NT2/D1 (cell line): Measurements from ENCODE around the gene SMAD6.

Experiments
- SUZ12 ChIP-seq: IDR thresholded peaks from 2 replicates; pipeline ENCODE4 v1.6.1; 2011; ENCODE audit not compliant: insufficient read length, insufficient read depth; ENCODE audit errors: extremely low read depth
- YY1 ChIP-seq: IDR thresholded peaks from 2 replicates; pipeline ENCODE4 v1.6.1; 2011; ENCODE audit not compliant: insufficient read length, insufficient read depth
- ZNF274 ChIP-seq: IDR thresholded peaks from 2 replicates; pipeline ENCODE4 v1.6.1; 2011; ENCODE audit warnings: mild to moderate bottlenecking, low read depth, low read length

GRCh38 chr15:66704019-66704802, 2.2 kb downstream of the SMAD6 start:
- TF ChIP-seq ZNF274, result no peak
- no peak for TF ChIP-seq YY1
- TF ChIP-seq SUZ12, result no peak
